H1 (cell line): Measurements from ENCODE around the gene IL17RD.

ENCODE experiments used
- CHD7 ChIP-seq: fragments of 300-600 bp; sonication (generic); IDR thresholded peaks from 2 replicates; pipeline ENCODE4 v1.7.1; 2012; ENCODE audit warnings: low read length, moderate library complexity, mild to moderate bottlenecking, inconsistent platforms; ENCODE audit not compliant: insufficient replicate concordance
- CTCF ChIP-seq, 3 experiments: IDR thresholded peaks; 1 replicate in 2 of 3; 2 replicates in 1 of 3; pipeline versions ENCODE4 v1.5.1 to v1.6.1; 2011; ENCODE audit warnings: low read length in 3 of 3, mild to moderate bottlenecking in 3 of 3, inconsistent platforms in 2 of 3, low read depth in 1 of 3, moderate library complexity in 1 of 3; ENCODE audit not compliant: insufficient read depth in 1 of 3; ENCODE audit errors: control extremely low read depth in 1 of 3
- EGR1 ChIP-seq: IDR thresholded peaks from 2 replicates; pipeline ENCODE4 v1.6.1; 2011; ENCODE audit warnings: low read depth, low read length, borderline replicate concordance
- GABPA ChIP-seq: IDR thresholded peaks from 2 replicates; pipeline ENCODE4 v1.6.1; 2011; ENCODE audit warnings: mild to moderate bottlenecking, low read length, moderate library complexity, borderline replicate concordance; ENCODE audit not compliant: insufficient read depth
- POLR2A ChIP-seq, 2 experiments: IDR thresholded peaks; 1 replicate in 1 of 2; 2 replicates in 1 of 2; pipeline ENCODE4 v1.6.1; 2011; ENCODE audit warnings: low read depth in 2 of 2, low read length in 2 of 2, mild to moderate bottlenecking in 2 of 2; ENCODE audit errors: control extremely low read depth in 1 of 2
- POLR2AphosphoS5 ChIP-seq: IDR thresholded peaks from 2 replicates; pipeline ENCODE4 v1.6.1; 2011; ENCODE audit warnings: low read depth, low read length

- TF ChIP-seq POLR2AphosphoS5: no peak
- TF ChIP-seq CHD7: no peak
- no peak for TF ChIP-seq CTCF (IDR thresholded peaks at IDR 0.05; ENCODE audit: control extremely low read depth in 1 of 3, insufficient read depth in 1 of 3, low read depth in 1 of 3, low read length in 3 of 3)
- no peak for TF ChIP-seq EGR1
- no peak for TF ChIP-seq GABPA
- TF ChIP-seq POLR2A (IDR thresholded peaks at IDR 0.05; ENCODE audit: control extremely low read depth in 1 of 2, low read depth in 2 of 2, low read length in 2 of 2): no peak
Observed at GRCh38 chr3:57091521-57092273, 73.5 kb downstream of the IL17RD start.
